Activated B cell treated with CpG ODN at 0.5 μM for 24 hours (primary cell): ENCODE results near the gene ZBTB12. TPM values are rescaled to one million over a fixed set of nuclear protein-coding genes. Genes with fewer than 3 reads are reported as not detected.
"Not testable (repeated sequence)": the region's sequence is repeated elsewhere in the genome, so short reads cannot be mapped to it uniquely, and the experiment has no call there.

ENCODE experiments used
- ATAC-seq: fragments of 200-7000 bp; cut with Tn5 transposase; one replicate; pipeline ENCODE4 v1.10.0; 2021; ENCODE audit warnings: low read depth, mild to moderate bottlenecking, moderate library complexity
- CTCF ChIA-PET: fragments of 350-600 bp; sonication (Branson Sonifier 250); formaldehyde crosslinking; loops from one replicate; lab custom pipeline; 2021; ENCODE audit warnings: antibody characterized with exemption; lab: Charles Lee
- POLR2A ChIA-PET: fragments of 350-600 bp; sonication (Branson Sonifier 250); formaldehyde crosslinking; loops from one replicate; lab custom pipeline; 2021; ENCODE audit warnings: antibody characterized with exemption; lab: Charles Lee
- DNase-seq: peaks from one replicate; pipeline ENCODE4 v3.0.0; 2022
- H3K27ac Mint-ChIP-seq: one replicate; pipeline ENCODE4 v1.8.0; 2020; ENCODE audit warnings: mixed read lengths
- H3K27me3 Mint-ChIP-seq: one replicate; pipeline ENCODE4 v1.8.0; 2021; ENCODE audit warnings: mixed read lengths
- H3K36me3 Mint-ChIP-seq: one replicate; pipeline ENCODE4 v1.8.0; 2021; ENCODE audit warnings: low read depth, mixed read lengths
- H3K4me1 Mint-ChIP-seq: one replicate; pipeline ENCODE4 v1.8.0; 2021; ENCODE audit warnings: mixed read lengths
- H3K4me3 Mint-ChIP-seq: one replicate; pipeline ENCODE4 v1.8.0; 2020; ENCODE audit warnings: mild to moderate bottlenecking, mixed read lengths
- H3K9me3 Mint-ChIP-seq: one replicate; pipeline ENCODE4 v1.8.0; 2020; ENCODE audit warnings: mixed read lengths
- CTCF ChIP-seq: fragments of 200-600 bp; IDR thresholded peaks from one replicate; pipeline ENCODE4 v1.8.0; 2022; ENCODE audit warnings: antibody characterized with exemption, mild to moderate bottlenecking
- intact Hi-C: fragments of 100-400 bp; cut with micrococcal nuclease; formaldehyde crosslinking; loops from one replicate; pipeline ENCODE4 v1.15.1; 2024
- total RNA-seq: library from RNA; stranded (reverse); gene quantifications from 2 replicates; pipeline ENCODE4 v1.2.3, GENCODE V29; 2022

ZBTB12 gene
- total RNA-seq, 1 donor from 2014 or later: 4.8 TPM

DNA sequence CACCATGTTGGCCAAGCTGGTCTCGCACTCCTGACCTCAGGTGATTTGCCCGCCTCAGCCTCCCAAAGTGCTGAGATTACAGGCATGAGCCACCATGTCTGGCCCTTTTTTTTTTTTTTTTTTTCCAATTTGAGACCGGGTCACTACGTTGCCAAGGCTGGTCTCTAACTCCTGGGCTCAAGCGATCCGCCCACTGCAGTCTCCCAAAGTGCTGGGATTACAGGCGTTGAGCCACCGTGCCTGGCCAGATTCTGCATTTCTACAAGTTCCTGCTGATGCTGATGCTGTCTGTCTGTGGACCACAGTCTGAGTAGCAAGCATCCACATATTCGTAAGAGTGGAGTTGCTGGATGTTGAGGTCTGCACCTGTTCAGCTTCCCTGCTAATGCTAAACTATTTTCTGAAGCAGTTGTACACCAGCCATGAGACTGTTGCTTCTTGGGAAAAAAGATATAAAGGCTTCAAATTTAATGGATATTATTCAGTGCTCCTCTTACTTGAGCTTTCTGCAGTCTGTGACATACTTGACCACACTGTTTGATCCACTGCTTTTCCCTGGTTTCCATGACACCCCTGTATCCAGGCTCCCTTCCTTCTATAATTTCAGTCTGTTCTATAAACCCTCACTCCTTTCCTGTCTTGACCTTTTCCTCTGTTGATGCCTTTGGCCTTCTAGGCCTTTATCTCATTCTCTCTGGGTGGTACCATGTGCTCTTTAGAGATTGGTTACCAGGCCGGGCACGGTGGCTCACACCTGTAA, 10.1 kb upstream of the ZBTB12 start:
- ATAC-seq (no peak), DNase-seq (no peak)
- no peak overlapping the region for H3K27ac Mint-ChIP-seq
- H3K36me3 Mint-ChIP-seq: no peaks in the 10 kb centered on the region
- TF ChIP-seq CTCF: no peak
- peaks cover 4% of the 10 kb centered on the region for H3K27me3 Mint-ChIP-seq
- CTCF ChIA-PET: interaction anchor here (0.6 kb wide), 1 partner anchor 55 kb away, joined by 3 read pairs; no protein-coding TSS in a partner anchor
- no peak overlapping the region for H3K4me3 Mint-ChIP-seq
- POLR2A ChIA-PET: no interaction called here
- peaks cover 8% of the 10 kb centered on the region for H3K4me1 Mint-ChIP-seq
- H3K9me3 Mint-ChIP-seq: no peaks in the 10 kb centered on the region
- intact Hi-C loops: no loop called here

DNA sequence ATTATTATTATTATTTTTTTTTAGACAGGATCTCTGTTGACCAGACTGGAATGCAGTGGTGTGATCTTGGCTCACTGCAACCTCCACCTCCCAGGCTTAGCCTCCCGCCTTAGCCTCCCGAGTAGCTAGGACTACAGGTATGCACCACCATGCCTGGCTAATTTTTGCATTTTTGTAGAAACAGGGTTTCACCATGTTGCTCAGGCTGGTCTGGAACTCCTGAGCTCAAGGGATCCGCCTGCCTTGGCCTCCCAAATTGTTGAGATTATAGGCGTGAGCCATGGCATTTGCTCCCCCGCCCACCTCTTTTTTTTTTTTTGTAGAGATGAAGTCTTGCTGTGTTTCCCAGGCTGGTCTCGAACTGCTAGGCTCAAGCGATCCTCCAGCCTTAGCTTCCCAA, 7.4 kb upstream of the ZBTB12 start:
- H3K36me3 Mint-ChIP-seq, H3K27me3 Mint-ChIP-seq: not testable (repeated sequence)
- POLR2A ChIA-PET: interaction anchor here (0.7 to 1.5 kb wide), 2 partner anchors 11 to 46 kb away, joined by 4 to 8 read pairs; partner anchors contain the start of gene EHMT2

GRCh38 chr6:31908791-31909190, 6.9 kb upstream of the ZBTB12 start:
- ChIA-PET CTCF (interaction anchor here (0.8 kb wide), 1 partner anchor 44 kb away, joined by 3 read pairs; no protein-coding TSS in a partner anchor), POLR2A (interaction anchor here (1.5 kb wide), 1 partner anchor 11 kb away, joined by 8 read pairs; the partner anchor contains the start of gene EHMT2)
- DNase-seq (no peak), ATAC-seq (peak; percentile 49)
- Mint-ChIP-seq H3K27ac (no peak overlapping the region), H3K27me3 (peaks cover 4% of the 10 kb centered on the region), H3K4me3 (no peak overlapping the region), H3K9me3 (no peaks in the 10 kb centered on the region), H3K4me1 (peaks cover 8% of the 10 kb centered on the region), H3K36me3 (no peaks in the 10 kb centered on the region)
- intact Hi-C loops: no loop called here
- TF ChIP-seq CTCF: no peak

More for the DNA sequence above, 7.4 kb upstream of the ZBTB12 start:
- CTCF ChIA-PET: interaction anchor here (0.8 kb wide), 1 partner anchor 43 kb away, joined by 3 read pairs; no protein-coding TSS in a partner anchor
- ATAC-seq, H3K4me3 Mint-ChIP-seq, H3K27ac Mint-ChIP-seq, H3K9me3 Mint-ChIP-seq, intact Hi-C loops, DNase-seq, H3K4me1 Mint-ChIP-seq: not testable (repeated sequence)

GRCh38 chr6:31908255-31908654, 6.4 kb upstream of the ZBTB12 start:
- CTCF ChIA-PET: not testable (repeated sequence)
- POLR2A ChIA-PET: interaction anchor here (0.6 to 1.5 kb wide), 4 partner anchors 10 to 576 kb away, joined by 3 to 8 read pairs (median 4); partner anchors contain the start of gene EHMT2

GRCh38 chr6:31907158-31907813, 5.4 kb upstream of the ZBTB12 start:
- ChIA-PET CTCF (no interaction called here), POLR2A (interaction anchor here (0.5 to 0.9 kb wide), 6 partner anchors 11 to 1379 kb away, joined by 3 to 6 read pairs (median 4); partner anchors contain the start of gene ABHD16A)
- Mint-ChIP-seq H3K27me3 (peaks cover 3% of the 10 kb centered on the region), H3K9me3 (no peaks in the 10 kb centered on the region), H3K4me1 (peaks cover 16% of the 10 kb centered on the region), H3K4me3 (no peak overlapping the region), H3K27ac (no peak overlapping the region), H3K36me3 (no peaks in the 10 kb centered on the region)
- DNase-seq: no peak
- TF ChIP-seq CTCF: no peak
- intact Hi-C loops: no loop called here
- ATAC-seq: no peak

More at GRCh38 chr6:31908255-31908654, 6.4 kb upstream of the ZBTB12 start:
- H3K4me1 Mint-ChIP-seq, ATAC-seq, H3K36me3 Mint-ChIP-seq, intact Hi-C loops, H3K9me3 Mint-ChIP-seq, H3K4me3 Mint-ChIP-seq, DNase-seq, H3K27me3 Mint-ChIP-seq, H3K27ac Mint-ChIP-seq: not testable (repeated sequence)

- intact Hi-C loops, DNase-seq, CTCF ChIA-PET, ATAC-seq, H3K4me3 Mint-ChIP-seq, H3K9me3 Mint-ChIP-seq, H3K36me3 Mint-ChIP-seq, H3K27ac Mint-ChIP-seq, H3K27me3 Mint-ChIP-seq: not testable (repeated sequence)
- POLR2A ChIA-PET: interaction anchor here (0.6 to 0.9 kb wide), 2 partner anchors 39 to 204 kb away, joined by 3 to 4 read pairs; partner anchors contain the start of gene ABHD16A
- peaks cover 16% of the 10 kb centered on the region for H3K4me1 Mint-ChIP-seq
Observed at GRCh38 chr6:31906727-31907126, 4.8 kb upstream of the ZBTB12 start.
